T follicular helper cell (primary cell): ENCODE data around the gene TSPAN3.

Experiments
- DNase-seq: peaks from one replicate; pipeline ENCODE4 v3.0.0-alpha.2; 2020; ENCODE audit warnings: low read depth

Gene TSPAN3

GRCh38 chr15:77084436-77084835, 13.5 kb upstream of the TSPAN3 start:
- no peak for DNase-seq

DNA sequence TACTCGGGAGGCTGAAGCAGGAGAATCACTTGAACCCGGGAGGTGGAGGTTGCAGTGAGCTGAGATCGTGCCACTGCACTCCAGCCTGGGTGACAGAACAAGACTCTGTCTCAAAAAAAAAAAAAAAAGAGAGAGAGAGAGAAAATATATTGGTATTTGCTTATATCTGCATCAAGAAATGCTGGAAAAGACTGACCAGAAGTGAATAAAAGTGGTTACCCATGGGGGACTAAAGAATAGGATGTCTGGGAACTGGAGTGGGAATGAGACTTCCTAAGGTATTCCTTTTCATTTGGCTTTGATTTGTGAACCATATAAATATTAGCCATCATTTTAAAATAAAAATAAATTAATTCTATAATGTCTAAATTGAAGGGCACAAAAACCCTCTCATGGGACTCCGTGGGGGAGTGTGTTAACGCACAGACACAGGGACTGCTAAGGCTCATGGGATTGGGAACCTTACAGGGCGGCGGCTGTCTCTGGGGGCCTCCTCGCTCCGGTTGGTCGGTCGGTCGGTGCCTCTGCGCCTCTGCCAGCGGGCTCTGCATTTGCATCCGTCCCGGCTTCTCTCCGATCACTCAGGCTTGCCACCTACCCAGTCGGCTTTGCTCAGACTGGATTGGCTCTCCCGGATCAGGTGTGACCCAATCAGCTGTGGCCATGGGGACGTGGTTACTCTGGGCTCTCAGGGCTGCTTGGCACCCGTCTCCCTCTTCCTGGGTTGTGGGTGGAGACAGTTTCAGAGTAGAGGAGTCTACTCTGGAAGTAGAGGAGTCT, 12.7 kb upstream of the TSPAN3 start:
- peak; percentile 26 for DNase-seq

- no peak for DNase-seq
Observed at GRCh38 chr15:77081971-77082370, 11.1 kb upstream of the TSPAN3 start.

- DNase-seq = no peak
Observed at GRCh38 chr15:77076323-77076915, 5.5 kb upstream of the TSPAN3 start.

- DNase-seq = no peak
Observed at GRCh38 chr15:77075528-77075927, 4.6 kb upstream of the TSPAN3 start.

- no peak for DNase-seq
Observed at GRCh38 chr15:77074350-77074749, 3.4 kb upstream of the TSPAN3 start.

GRCh38 chr15:77071305-77072223, 655 bp upstream of the TSPAN3 start:
- DNase-seq = no peak

- DNase-seq = no peak
Observed at GRCh38 chr15:77070180-77070494, 772 bp downstream of the TSPAN3 start.

DNA sequence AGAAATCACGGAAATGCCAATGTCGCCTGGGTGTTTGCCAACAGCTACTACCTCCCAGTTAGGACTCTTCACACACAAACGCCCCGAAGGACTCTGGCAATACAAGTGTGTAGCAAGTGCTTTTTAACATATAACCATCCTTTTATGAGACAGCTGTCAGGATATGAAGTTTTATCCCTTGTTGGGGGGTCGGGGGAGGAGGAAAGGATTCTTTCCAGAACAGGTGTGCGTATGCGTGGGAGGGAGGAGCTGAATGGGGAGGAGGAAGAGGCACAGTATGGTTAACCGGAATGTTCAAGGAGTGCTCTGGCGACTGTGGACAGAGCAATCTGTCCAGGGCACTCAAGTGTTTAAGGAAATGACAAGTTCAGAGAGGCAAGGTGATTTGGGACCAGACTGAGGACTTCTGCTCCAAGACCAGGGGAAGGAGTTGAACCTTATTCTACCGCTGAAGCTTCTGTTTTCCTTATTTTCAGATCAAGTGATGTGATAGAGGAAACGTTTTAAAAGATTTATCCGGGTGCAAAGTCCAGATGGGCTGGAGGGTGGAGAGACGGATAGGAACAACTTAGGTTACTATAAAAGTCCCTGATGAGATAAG, 1.3 kb downstream of the TSPAN3 start:
- DNase-seq = no peak

GRCh38 chr15:77068633-77069032, 2.3 kb downstream of the TSPAN3 start:
- DNase-seq = no peak

DNA sequence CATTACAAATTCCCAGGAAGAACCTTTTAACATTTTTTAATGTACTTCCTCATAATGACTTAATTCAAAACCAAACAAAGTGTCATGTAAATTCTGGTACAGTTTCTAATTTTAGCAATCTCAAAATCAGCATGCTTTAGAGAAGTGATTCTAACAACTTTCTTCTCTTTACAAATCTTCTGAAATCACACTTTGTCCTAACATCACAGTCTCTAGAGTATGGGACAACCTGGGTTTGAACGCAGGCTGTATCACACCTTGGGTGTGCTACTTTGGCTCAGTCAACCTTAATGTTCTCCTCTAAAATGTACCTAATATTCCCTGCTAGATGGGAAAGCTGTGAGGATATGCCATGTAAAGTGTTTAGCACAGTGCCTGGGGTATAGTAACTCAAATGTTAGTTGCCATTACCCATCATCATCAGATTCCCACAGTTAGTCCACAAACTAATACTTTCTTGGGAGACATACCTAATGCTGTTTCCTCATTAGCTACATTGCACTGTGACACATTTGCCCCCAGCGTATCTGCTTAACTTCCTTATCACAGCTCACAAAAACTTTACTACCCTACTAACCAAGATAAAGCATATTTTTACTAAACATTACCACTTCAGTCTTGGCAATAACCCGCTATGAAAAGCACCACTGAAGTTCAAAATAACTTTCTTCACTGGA, 3.1 kb downstream of the TSPAN3 start:
- DNase-seq = no peak

DNA sequence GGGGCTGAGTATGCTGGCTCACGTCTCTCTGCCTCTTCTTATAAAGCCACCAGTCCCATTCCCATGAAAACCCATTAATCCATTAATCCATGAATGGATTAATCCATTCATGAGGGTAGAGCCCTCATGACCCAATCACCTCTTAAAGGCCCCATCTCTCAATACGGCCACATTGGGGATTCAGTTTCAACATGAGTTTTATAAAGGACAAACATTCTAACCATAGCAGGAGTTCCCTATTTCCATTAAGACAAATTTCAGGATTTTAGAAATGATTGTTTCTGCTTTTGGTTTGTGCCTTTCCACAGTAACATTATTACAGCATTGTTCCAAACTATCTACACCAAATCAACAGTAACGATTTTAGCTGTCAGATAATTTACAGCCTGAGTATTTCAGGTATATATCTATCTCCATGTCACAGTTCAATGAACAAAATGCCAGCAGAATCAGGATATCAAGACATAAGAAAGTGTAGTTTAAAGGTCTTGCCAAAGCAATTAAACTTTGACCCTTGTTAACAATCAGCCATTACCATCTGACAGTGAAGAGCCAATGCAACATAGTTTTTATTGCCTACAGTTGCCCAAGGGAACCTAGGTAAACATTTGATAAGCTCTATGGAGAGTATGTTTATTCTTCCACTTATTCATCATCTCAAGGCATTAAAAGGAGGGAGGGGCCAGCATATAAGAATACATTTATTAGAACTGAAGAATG, 3.8 kb downstream of the TSPAN3 start:
- DNase-seq = no peak

DNA sequence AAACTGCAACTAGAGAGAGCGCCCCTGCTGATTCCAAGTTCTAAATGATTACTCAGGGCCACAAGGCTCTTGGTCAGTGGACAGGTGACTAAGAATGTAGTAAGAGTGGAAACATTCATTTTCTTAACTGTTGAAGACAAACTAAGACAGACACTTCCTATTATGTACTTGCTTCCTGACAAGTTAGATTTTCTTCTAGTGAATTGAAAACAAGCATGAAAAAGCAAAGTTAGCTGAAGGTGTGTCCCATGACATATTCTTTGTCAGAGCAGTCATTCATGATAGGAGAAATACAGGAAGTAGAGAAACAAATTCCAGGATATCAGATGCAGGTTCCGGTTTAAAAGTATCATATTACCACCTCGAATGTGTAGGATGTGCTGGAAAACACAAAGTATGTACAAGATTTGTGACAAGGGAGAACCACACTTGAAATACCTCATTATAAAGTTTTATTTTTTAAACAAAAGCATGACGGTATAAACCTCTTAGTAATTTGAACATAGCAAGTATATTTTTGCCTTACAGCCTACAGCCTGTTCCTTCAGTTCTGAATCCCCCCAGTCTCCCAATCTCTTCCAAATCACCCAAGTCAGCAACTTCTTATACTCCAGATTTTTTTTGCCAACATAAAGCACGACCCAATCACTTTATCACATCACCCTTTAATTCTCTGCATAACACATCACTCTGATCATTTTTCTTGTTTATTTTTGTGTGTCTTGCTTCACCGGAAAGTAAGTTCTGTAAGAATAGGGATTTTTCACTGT, 6.2 kb downstream of the TSPAN3 start:
- DNase-seq = no peak

- DNase-seq = no peak
Observed at GRCh38 chr15:77064063-77064462, 6.8 kb downstream of the TSPAN3 start.

GRCh38 chr15:77063249-77063648, 7.7 kb downstream of the TSPAN3 start:
- DNase-seq = no peak

DNA sequence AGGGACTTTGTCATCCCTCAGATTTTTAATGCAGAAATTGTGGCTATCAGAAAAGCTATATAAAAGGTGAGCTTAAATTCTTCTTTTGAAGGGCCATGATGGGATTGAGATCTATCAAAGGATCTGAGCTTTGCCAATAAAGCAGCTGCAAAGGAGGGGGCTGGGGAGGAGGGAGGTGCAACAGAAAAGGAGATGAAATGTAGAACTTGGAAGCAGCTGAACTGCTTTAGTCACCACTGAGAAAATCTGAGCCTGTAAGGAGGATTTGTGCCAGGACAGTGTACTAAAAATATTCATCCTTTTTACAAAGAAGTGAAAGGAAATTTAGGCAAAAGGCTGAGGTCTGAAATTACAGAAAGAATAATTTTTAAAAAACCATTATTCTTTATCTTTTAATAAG, 10.4 kb downstream of the TSPAN3 start:
- no peak for DNase-seq

DNA sequence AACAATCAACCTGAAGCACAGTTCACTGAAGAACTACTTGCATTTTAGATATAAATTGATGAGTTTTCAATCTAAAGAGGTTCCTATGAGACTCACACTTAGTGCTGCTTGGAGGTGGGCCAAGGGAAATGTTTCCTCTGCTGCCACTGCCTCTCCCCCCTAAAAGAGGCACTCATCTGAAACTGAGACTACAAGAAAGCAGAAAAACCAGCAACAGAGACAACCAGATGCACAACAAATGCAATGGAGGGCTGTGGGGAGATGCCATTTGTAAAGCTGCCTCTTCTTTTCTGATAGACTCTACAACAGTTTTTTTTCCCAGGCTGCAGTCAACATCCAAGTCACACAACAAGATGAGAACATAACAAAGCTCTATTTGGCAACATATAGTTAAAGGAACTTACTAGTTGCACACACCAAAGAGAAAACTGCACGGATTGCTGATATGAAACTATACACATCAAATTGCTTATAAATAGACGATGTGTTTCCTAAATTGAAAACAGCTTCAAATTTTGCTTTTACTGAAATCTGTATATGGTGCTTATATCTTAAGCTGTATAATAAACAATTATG, 11.0 kb downstream of the TSPAN3 start:
- DNase-seq = no peak

GRCh38 chr15:77058468-77058867, 12.4 kb downstream of the TSPAN3 start:
- no peak for DNase-seq

- DNase-seq = no peak
Observed at GRCh38 chr15:77057685-77058084, 13.2 kb downstream of the TSPAN3 start.

DNA sequence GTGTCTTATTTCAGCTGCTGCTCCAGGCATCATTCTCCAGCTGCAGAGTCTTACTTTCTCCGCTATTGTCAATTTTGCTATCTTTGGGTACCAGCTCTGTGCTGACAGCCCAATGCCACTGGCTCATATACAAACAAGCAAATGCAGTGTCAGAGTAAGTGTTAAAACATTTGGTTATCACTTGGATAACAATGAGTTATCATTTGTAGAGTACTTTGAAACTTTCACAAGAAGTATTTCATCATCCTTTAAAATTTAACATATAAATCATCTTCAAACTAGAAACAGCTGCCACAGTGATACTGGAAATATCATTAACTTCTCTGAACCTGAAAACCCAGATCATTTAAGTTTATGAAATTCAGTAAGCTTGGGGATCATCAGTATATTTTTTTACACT, 13.8 kb downstream of the TSPAN3 start:
- DNase-seq = no peak
